HEK293 (cell line): ENCODE results near the gene MPC2.

ENCODE experiments used
- CTCF ChIA-PET: fragments of 350-600 bp; formaldehyde crosslinking; extraction: SDS; loops from one replicate; lab custom pipeline; 2021; ENCODE audit warnings: antibody characterized with exemption; lab: Yijun Ruan, JAX
- POLR2A ChIA-PET: fragments of 300-600 bp; formaldehyde crosslinking; extraction: SDS; loops from one replicate; lab custom pipeline; 2020; ENCODE audit warnings: antibody characterized with exemption, inconsistent platforms; lab: Yijun Ruan, JAX
- H3K27ac ChIP-seq: fragments of 200-500 bp; sonication (Bioruptor generic); 2 replicates; pipeline ENCODE4 v1.5.1; 2014; ENCODE audit warnings: low read depth, low read length, control low read depth, inconsistent platforms; ENCODE audit errors: extremely low read depth
- H3K36me3 ChIP-seq, 2 experiments: fragments of 200-500 bp in 1 of 2; sonication (Bioruptor generic) in 1 of 2; 1 replicate in 1 of 2; 2 replicates in 1 of 2; pipeline ENCODE4 v1.5.1; 2014 to 2017; ENCODE audit warnings: inconsistent platforms in 2 of 2, low read length in 2 of 2; ENCODE audit not compliant: control insufficient read depth in 2 of 2, insufficient read depth in 1 of 2
- H3K4me1 ChIP-seq: fragments of 200-500 bp; sonication (Bioruptor generic); 2 replicates; pipeline ENCODE4 v1.5.1; 2014; ENCODE audit warnings: mild to moderate bottlenecking, low read length, inconsistent platforms; ENCODE audit not compliant: control insufficient read depth, insufficient read depth
- H3K4me3 ChIP-seq: 2 replicates; pipeline ENCODE4 v1.5.1; 2011; ENCODE audit warnings: low read depth, mild to moderate bottlenecking, control low read depth, low read length, moderate library complexity
- H3K9me3 ChIP-seq: fragments of 200-500 bp; sonication (Bioruptor generic); 2 replicates; pipeline ENCODE4 v1.5.1; 2014; ENCODE audit warnings: low read depth, low read length, inconsistent platforms; ENCODE audit not compliant: control insufficient read depth, insufficient read depth
- GLI2 ChIP-seq: fragments of 450-650 bp; formaldehyde crosslinking; IDR thresholded peaks from 2 replicates; pipeline ENCODE4; 2017; ENCODE audit warnings: missing biosample characterization, missing genetic modification characterization, low read depth, borderline replicate concordance
- HOXC10 ChIP-seq: sonication (generic); formaldehyde crosslinking; IDR thresholded peaks from 2 replicates; pipeline ENCODE4 v1.8.1; 2023; ENCODE audit warnings: mild to moderate bottlenecking, missing genetic modification reagents
- MEIS1 ChIP-seq: sonication (generic); formaldehyde crosslinking; IDR thresholded peaks from 2 replicates; pipeline ENCODE4 v1.8.1; 2022; ENCODE audit warnings: missing genetic modification reagents, mild to moderate bottlenecking, borderline replicate concordance
- PRDM1 ChIP-seq: fragments of 450-650 bp; formaldehyde crosslinking; IDR thresholded peaks from 2 replicates; pipeline ENCODE4; 2016; ENCODE audit warnings: missing biosample characterization, missing genetic modification characterization
- WT1 ChIP-seq: fragments of 450-650 bp; formaldehyde crosslinking; IDR thresholded peaks from 2 replicates; pipeline ENCODE4 v1.5.1; 2016; ENCODE audit warnings: missing biosample characterization, missing genetic modification characterization
- ZBTB21 ChIP-seq: fragments of 450-650 bp; formaldehyde crosslinking; IDR thresholded peaks from 2 replicates; pipeline ENCODE4 v1.5.1; 2017; ENCODE audit warnings: missing biosample characterization, missing genetic modification characterization
- ZFP37 ChIP-seq: fragments of 450-650 bp; formaldehyde crosslinking; IDR thresholded peaks from 2 replicates; pipeline ENCODE4 v1.5.1; 2016; ENCODE audit warnings: missing biosample characterization, missing genetic modification characterization
- ZFP41 ChIP-seq: fragments of 450-650 bp; formaldehyde crosslinking; IDR thresholded peaks from 2 replicates; pipeline ENCODE4 v1.5.1; 2016; ENCODE audit warnings: missing biosample characterization, missing genetic modification characterization, borderline replicate concordance
- ZNF335 ChIP-seq: fragments of 450-650 bp; formaldehyde crosslinking; conservative IDR thresholded peaks from 2 replicates; pipeline ENCODE4 v1.5.1; 2016; ENCODE audit warnings: missing biosample characterization, missing genetic modification characterization
- ZNF571 ChIP-seq: fragments of 450-650 bp; formaldehyde crosslinking; IDR thresholded peaks from 2 replicates; pipeline ENCODE4 v1.5.0; 2017; ENCODE audit warnings: missing biosample characterization, missing genetic modification characterization
- ZNF596 ChIP-seq: fragments of 450-650 bp; IDR thresholded peaks from 2 replicates; pipeline ENCODE4 v1.5.0; 2018; ENCODE audit warnings: missing biosample characterization, mild to moderate bottlenecking, missing genetic modification characterization, moderate library complexity
- ZNF629 ChIP-seq: fragments of 450-650 bp; formaldehyde crosslinking; IDR thresholded peaks from 2 replicates; pipeline ENCODE4 v1.5.1; 2017; ENCODE audit warnings: missing biosample characterization, missing genetic modification characterization
- ZNF830 ChIP-seq: fragments of 450-650 bp; IDR thresholded peaks from 2 replicates; pipeline ENCODE4 v1.5.0; 2018; ENCODE audit warnings: missing biosample characterization, missing genetic modification characterization, low read depth, mild to moderate bottlenecking, moderate library complexity
- ZSCAN23 ChIP-seq: fragments of 450-650 bp; formaldehyde crosslinking; IDR thresholded peaks from 2 replicates; pipeline ENCODE4 v1.5.1; 2016; ENCODE audit warnings: missing biosample characterization, missing genetic modification characterization
- TF ChIP-seq, protein P1 (sequence below): fragments of 450-650 bp; formaldehyde crosslinking; conservative IDR thresholded peaks from 2 replicates; pipeline ENCODE4 v1.5.1; 2016; ENCODE audit warnings: low read depth, missing biosample characterization, missing genetic modification characterization
- TF ChIP-seq, protein P2 (sequence below): fragments of 450-650 bp; formaldehyde crosslinking; IDR thresholded peaks from 2 replicates; pipeline ENCODE4 v1.5.1; 2016; ENCODE audit warnings: missing biosample characterization, missing genetic modification characterization, borderline replicate concordance
- TF ChIP-seq, protein P3 (sequence below): fragments of 450-650 bp; formaldehyde crosslinking; IDR thresholded peaks from 2 replicates; pipeline ENCODE4 v1.5.1; 2016; ENCODE audit warnings: missing biosample characterization, missing genetic modification characterization
- TF ChIP-seq, protein P4 (sequence below): fragments of 450-650 bp; formaldehyde crosslinking; IDR thresholded peaks from 2 replicates; pipeline ENCODE4 v1.5.1; 2017; ENCODE audit warnings: missing biosample characterization, missing genetic modification characterization

MPC2 gene

DNA sequence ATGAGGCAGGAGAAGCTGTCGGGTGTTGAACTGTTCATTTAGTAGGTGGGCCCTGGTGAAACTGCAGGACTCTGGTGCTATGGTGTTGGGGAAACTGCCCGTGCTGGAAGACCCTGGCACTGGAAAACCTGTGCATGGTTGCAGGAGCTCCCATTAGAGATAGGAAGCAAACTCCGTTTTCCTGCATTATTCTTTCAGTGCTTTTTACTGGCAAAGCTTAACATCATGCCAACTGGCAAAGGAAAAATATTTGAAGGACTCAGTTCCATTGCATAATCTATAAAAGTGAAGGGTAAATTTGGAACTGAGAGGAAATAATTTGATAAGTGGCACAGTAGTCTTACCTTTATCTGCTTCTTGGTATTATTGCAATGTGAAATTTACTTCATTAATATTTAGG, 31.7 kb upstream of the MPC2 start:
- H3K4me1 ChIP-seq, result no peaks in the 10 kb centered on the region
- ChIA-PET CTCF (no interaction called here), POLR2A (no interaction called here)
- peaks cover 4 to 10% of the 10 kb centered on the region in 2 experiments; a peak in 2 of 3 replicates for H3K36me3 ChIP-seq
- no peak overlapping the region for H3K4me3 ChIP-seq
- TF ChIP-seq ZFP37 (tag by site-specific recombination) (no peak), GLI2 (tag by site-specific recombination) (no peak), ZNF335 (tag by site-specific recombination) (no peak), ZNF596 (tag by site-specific recombination) (no peak), PRDM1 (tag by site-specific recombination) (no peak), ZFP41 (no peak), ZNF629 (tag by site-specific recombination) (no peak), ZNF571 (tag by site-specific recombination) (no peak), WT1 (tag by site-specific recombination) (no peak), ZSCAN23 (tag by site-specific recombination) (no peak), HOXC10 (no peak), MEIS1 (CRISPR knock-in tag) (no peak)
- TF ChIP-seq, protein P1, sequence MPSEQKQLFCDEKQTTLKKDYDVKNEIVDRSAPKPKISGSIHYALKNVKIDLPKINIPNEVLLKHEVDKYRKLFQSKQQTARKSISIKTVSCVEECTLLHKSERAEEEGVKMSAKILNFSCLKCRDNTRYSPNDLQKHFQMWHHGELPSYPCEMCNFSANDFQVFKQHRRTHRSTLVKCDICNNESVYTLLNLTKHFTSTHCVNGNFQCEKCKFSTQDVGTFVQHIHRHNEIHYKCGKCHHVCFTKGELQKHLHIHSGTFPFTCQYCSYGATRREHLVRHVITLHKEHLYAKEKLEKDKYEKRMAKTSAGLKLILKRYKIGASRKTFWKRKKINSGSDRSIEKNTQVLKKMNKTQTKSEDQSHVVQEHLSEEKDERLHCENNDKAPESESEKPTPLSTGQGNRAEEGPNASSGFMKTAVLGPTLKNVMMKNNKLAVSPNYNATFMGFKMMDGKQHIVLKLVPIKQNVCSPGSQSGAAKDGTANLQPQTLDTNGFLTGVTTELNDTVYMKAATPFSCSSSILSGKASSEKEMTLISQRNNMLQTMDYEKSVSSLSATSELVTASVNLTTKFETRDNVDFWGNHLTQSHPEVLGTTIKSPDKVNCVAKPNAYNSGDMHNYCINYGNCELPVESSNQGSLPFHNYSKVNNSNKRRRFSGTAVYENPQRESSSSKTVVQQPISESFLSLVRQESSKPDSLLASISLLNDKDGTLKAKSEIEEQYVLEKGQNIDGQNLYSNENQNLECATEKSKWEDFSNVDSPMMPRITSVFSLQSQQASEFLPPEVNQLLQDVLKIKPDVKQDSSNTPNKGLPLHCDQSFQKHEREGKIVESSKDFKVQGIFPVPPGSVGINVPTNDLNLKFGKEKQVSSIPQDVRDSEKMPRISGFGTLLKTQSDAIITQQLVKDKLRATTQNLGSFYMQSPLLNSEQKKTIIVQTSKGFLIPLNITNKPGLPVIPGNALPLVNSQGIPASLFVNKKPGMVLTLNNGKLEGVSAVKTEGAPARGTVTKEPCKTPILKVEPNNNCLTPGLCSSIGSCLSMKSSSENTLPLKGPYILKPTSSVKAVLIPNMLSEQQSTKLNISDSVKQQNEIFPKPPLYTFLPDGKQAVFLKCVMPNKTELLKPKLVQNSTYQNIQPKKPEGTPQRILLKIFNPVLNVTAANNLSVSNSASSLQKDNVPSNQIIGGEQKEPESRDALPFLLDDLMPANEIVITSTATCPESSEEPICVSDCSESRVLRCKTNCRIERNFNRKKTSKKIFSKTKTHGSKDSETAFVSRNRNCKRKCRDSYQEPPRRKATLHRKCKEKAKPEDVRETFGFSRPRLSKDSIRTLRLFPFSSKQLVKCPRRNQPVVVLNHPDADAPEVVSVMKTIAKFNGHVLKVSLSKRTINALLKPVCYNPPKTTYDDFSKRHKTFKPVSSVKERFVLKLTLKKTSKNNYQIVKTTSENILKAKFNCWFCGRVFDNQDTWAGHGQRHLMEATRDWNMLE, result no peak
- TF ChIP-seq, protein P2, sequence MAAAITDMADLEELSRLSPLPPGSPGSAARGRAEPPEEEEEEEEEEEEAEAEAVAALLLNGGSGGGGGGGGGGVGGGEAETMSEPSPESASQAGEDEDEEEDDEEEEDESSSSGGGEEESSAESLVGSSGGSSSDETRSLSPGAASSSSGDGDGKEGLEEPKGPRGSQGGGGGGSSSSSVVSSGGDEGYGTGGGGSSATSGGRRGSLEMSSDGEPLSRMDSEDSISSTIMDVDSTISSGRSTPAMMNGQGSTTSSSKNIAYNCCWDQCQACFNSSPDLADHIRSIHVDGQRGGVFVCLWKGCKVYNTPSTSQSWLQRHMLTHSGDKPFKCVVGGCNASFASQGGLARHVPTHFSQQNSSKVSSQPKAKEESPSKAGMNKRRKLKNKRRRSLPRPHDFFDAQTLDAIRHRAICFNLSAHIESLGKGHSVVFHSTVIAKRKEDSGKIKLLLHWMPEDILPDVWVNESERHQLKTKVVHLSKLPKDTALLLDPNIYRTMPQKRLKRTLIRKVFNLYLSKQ (tag by site-specific recombination), result no peak
- TF ChIP-seq, protein P3, sequence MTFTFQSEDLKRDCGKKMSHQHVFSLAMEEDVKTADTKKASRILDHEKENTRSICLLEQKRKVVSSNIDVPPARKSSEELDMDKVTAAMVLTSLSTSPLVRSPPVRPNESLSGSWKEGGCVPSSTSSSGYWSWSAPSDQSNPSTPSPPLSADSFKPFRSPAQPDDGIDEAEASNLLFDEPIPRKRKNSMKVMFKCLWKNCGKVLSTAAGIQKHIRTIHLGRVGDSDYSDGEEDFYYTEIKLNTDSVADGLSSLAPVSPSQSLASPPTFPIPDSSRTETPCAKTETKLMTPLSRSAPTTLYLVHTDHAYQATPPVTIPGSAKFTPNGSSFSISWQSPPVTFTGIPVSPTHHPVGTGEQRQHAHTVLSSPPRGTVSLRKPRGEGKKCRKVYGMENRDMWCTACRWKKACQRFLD (tag by site-specific recombination), result no peak
- TF ChIP-seq, protein P4, sequence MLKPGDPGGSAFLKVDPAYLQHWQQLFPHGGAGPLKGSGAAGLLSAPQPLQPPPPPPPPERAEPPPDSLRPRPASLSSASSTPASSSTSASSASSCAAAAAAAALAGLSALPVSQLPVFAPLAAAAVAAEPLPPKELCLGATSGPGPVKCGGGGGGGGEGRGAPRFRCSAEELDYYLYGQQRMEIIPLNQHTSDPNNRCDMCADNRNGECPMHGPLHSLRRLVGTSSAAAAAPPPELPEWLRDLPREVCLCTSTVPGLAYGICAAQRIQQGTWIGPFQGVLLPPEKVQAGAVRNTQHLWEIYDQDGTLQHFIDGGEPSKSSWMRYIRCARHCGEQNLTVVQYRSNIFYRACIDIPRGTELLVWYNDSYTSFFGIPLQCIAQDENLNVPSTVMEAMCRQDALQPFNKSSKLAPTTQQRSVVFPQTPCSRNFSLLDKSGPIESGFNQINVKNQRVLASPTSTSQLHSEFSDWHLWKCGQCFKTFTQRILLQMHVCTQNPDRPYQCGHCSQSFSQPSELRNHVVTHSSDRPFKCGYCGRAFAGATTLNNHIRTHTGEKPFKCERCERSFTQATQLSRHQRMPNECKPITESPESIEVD (tag by site-specific recombination), result no peak
- no peak overlapping the region for H3K27ac ChIP-seq
- no peaks in the 10 kb centered on the region for H3K9me3 ChIP-seq

DNA sequence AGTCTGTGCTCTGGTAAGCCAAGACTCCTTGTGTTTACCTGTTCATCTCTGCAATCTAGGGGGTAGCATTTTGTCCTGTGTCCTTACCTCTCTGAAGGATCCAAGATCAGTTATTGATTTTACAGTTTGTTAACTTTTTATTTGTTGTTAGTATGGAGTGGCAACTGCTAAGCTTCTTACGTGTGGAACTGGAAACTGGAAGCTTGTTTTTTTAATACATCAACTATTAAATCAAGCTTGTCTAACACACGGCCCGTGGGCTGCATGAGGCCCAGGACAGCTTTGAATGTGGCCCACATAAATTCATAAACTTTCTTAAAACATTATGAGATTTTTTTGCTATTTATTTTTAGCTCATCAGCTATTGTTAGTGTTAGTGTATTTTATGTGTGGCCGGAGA, 29.2 kb upstream of the MPC2 start:
- H3K9me3 ChIP-seq, result no peaks in the 10 kb centered on the region
- H3K36me3 ChIP-seq, result peaks cover 4 to 10% of the 10 kb centered on the region in 2 experiments; a peak in 2 of 3 replicates
- no peaks in the 10 kb centered on the region for H3K4me1 ChIP-seq
- ChIA-PET CTCF (no interaction called here), POLR2A (no interaction called here)
- H3K27ac ChIP-seq, result no peak overlapping the region
- TF ChIP-seq ZNF830 (no peak), ZBTB21 (tag by site-specific recombination) (no peak)
- H3K4me3 ChIP-seq, result no peak overlapping the region
